Skin epidermis (tissue), 12 donors: ENCODE measurements around the gene ALG6.

Experiments
- H3K27ac ChIP-seq, 21 experiments: fragments of 200-600 bp; sonication (generic) in 11 of 21; one replicate each; pipeline ENCODE4 v1.5.0; 2020; ENCODE audit warnings: mild to moderate bottlenecking in 3 of 21, inconsistent platforms in 2 of 21, moderate library complexity in 2 of 21
- H3K4me3 ChIP-seq, 7 experiments: fragments of 200-600 bp; sonication (generic) in 2 of 7; one replicate each; pipeline ENCODE4 v1.5.0; 2020; ENCODE audit warnings: inconsistent platforms in 2 of 7, mild to moderate bottlenecking in 2 of 7, moderate library complexity in 1 of 7

Gene ALG6

GRCh38 chr1:63367215-63368103, at the start of gene ALG6:
TSS of gene ALG6 (plus strand) at chr1:63367627. CDS start at chr1:63370978, 3,351 bp downstream.
- peak within 1 kb of the TSS; percentile 72 to 93 (median 84) for H3K27ac ChIP-seq
- peak within 1 kb of the TSS; percentile 55 to 92 (median 88) for H3K4me3 ChIP-seq

DNA sequence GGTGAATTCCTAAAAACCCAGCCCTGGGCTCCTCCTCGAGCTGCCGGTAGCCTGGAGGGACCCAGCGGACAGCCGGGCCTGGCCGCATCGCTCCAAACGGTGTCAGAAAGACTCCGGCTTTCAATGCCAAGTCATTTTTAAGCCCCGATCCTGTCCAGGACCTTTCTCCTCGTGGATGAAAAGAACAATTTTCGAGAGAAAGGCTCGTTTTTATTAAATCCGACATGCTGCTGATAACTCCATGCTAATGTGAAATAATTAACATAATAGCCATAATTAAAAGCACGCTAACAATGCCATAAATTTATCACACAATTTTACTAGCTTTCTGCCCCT, 49.6 kb upstream of the ALG6 start:
- H3K27ac ChIP-seq, result no peak overlapping the region

DNA sequence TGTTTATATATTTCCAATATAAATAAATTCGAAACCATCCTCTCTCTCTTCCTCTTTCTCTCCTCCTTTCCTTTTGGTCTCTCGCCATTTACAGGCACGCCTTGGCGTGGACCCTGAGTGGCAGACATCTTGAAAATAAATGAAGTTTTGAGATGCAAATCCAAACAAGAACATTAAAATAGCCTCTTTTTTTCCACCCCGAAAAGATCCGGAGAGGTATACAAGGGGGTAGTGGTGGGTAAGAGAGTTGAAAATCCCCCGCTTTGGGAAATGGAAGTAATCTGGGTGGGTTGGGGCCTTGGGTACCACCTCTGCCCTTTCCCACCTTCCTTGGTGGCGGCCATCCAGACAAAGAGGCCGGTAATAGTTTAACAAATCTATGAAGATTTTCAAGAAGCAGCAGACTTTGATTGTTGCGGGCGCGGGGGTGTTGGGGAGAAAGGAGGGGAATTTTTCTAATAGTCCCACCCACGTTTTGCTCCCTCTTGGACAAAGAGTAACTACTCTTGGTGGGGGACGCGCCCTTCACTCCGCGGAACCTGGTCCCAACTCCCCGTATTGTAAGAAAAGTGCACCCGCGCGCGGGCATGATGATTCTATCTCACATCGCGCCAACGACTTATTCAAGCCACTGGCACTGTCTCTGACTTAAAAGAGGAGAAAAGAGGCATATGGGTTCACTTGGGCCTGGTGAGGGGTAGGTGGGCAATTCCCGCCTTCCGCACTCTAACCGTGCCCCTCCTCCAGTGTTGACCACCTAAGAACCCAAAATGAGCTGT, 49.0 kb upstream of the ALG6 start:
- no peak overlapping the region for H3K4me3 ChIP-seq

More for the DNA sequence above, 49.6 kb upstream of the ALG6 start:
- peak overlapping the region in 3 of 7 experiments; percentile 27 to 52 (median 41) for H3K4me3 ChIP-seq

DNA sequence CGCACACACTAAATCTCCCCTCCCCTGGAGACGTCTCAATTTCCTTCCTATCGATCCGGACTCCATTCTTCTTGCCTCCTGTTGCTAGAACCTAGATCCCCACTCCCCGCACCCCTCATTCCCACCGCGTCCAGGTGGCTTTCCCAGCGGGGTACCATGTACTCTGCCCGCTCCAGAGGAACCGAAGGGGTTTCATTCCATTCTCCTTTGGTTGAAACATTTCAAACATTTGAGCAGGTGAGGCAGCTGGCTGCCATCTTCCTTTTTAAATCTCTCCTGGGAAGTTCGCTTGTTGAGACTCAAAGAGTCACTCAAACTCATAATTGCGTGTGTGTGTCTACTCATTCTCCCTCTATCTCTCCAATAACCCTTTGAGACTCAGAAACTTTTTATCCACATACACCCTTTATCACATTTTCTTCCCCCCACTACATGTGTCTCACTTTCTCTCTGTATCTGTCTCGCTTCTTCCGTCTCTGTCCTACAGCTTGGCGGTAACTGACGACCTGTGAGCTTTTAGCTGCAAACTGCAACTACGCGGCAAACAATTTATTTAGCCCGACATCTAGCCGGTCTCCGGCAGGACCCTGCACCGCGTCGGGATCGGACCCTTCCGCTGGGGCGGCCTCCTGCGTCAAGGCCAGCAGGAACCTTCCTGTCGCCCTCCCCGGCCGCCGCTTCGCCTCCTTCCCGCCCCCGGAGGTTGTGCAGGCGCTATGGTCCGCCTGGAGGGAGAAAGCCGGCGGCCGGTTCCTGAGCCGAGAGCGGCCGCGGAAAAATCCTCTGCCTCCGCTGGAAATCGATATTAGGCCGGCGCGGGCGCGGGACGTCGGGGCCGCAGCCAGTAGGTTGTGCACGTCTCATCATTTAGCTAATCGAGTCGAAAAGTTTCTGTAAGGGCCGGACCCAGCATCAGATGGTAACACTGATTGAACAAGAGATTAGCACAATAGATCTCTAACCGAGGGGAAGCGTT, 48.1 kb upstream of the ALG6 start:
- H3K27ac ChIP-seq, result no peak overlapping the region
- no peak overlapping the region for H3K4me3 ChIP-seq

More for the DNA sequence above, 49.0 kb upstream of the ALG6 start:
- no peak overlapping the region for H3K27ac ChIP-seq

DNA sequence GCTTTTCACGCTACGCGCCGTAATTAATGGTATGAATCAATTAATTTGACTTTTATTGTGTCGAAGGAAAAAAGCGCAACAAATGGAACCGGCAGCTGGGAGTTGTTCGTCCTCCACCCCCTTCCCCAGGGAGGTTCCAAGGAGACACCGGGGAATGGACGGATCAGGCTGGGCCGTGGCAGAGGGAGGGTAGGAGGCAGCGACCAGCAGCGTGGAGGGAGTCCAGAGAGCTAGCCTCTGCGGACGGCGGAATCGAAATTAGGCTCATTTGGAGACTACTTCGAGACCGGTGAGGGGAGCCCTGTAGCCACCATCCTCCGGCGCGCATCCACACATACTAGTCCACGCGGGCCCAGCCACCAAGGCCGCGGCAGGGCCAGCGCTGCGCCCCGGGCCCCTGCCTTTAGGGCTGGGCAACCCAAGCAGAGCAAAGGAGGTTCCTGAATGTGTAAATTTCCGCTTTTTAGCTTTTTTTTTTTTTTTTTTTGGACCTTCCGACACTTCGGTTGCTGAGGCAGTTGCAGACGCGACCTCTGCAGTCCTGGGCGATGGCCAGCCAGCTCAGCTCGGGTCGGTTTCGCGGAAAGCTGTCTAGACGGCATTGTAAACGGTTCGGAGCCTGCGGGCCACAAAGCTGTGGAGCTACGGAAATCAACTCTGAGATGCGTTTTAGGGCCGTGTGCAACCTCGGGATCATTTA, 47.3 kb upstream of the ALG6 start:
- H3K4me3 ChIP-seq, result no peak overlapping the region
- H3K27ac ChIP-seq, result no peak overlapping the region

- Histone ChIP-seq H3K27ac (no peak overlapping the region), H3K4me3 (peak overlapping the region in 1 of 7 experiments; percentile 42)
These were observed 46.2 kb upstream of the ALG6 start for GRCh38 chr1:63321066-63321784.

- Histone ChIP-seq H3K27ac (no peak overlapping the region), H3K4me3 (peak overlapping the region in 5 of 7 experiments; percentile 35 to 54 (median 42))
These were observed 45.7 kb upstream of the ALG6 start for GRCh38 chr1:63321785-63322113.

DNA sequence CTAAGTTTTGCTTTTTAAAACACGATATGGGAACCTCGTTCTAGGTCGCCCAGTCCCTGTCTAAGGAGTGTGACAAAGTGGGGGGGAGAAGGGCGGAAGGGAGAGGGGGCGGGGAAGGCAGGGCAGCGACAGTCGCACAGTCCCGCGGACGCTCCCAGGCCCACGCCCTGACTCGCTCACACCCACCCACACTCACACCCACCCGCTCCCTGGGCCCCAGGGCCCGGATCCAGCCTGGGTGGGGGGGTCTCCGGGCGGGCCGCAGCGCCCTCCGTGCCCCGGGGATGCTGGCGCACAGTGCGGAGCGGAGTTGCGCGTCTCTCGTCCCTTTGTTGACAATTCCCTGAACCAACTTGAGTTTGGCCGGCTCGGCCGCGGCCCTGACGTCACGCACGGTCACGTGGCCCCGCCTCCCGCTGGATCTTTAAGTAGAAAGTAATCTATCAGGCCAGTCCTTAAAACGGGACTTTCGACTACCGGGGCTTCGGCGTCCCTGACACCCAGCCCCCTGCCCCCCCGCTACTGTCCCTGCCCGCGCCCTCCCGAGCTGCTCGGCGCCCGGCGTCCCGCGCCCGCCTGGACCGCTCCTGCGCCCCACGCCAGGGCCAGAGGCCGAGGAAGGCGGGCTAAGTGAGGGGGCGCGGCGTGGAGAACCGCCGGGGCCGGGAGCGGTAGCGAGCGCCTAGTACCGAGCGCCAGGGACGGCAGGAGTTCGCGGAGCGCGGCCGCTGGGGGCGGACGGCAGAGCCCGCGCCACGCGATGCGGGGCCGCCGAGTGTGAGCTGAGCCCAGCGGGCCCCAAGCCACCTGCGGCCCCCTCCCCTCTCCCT, 45.1 kb upstream of the ALG6 start, which contains the start of gene FOXD3:
TSS of gene FOXD3 (plus strand) at position 454 of the 830 bp plus-strand sequence. CDS start 492 bp downstream, outside the sequence.
- H3K27ac ChIP-seq, result peak within 1 kb of the TSS in 4 of 21 experiments; percentile 2 to 17 (median 6)

GRCh38 chr1:63322944-63323864, 44.2 kb upstream of the ALG6 start:
- H3K27ac ChIP-seq, result peak overlapping the region in 3 of 21 experiments; percentile 2 to 17 (median 10)

More for the DNA sequence above, 45.1 kb upstream of the ALG6 start, which contains the start of gene FOXD3:
- H3K4me3 ChIP-seq, result peak within 1 kb of the TSS; percentile 33 to 54 (median 42)

GRCh38 chr1:63323865-63324778, 43.3 kb upstream of the ALG6 start:
- Histone ChIP-seq H3K4me3 (peak overlapping the region; percentile 13 to 54 (median 42)), H3K27ac (no peak overlapping the region)

More at GRCh38 chr1:63322944-63323864, 44.2 kb upstream of the ALG6 start:
- H3K4me3 ChIP-seq, result peak overlapping the region; percentile 33 to 54 (median 42)

- no peak overlapping the region for H3K27ac ChIP-seq
- H3K4me3 ChIP-seq, result no peak overlapping the region
These were observed 42.7 kb upstream of the ALG6 start for GRCh38 chr1:63324779-63325119.

- Histone ChIP-seq H3K4me3 (no peak overlapping the region), H3K27ac (no peak overlapping the region)
These were observed 42.0 kb upstream of the ALG6 start for GRCh38 chr1:63325279-63325985.

DNA sequence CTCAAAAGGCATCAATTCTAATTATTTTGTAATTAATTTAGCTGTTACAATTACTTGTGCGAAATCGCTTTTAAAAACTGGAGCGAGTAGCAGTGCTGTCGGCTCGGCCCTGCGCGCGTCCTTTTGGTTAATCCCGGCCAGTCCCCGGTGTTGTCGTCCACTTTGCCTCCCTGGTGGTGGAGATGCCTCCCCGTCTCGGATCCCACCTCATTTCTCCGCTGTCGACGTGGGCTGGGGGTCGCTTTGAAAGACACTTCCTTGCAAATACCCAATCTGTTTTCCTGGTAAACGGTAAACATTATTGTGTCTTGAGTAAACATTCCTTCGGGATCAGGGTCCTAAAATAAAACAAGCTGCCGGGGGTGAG, 41.3 kb upstream of the ALG6 start:
- Histone ChIP-seq H3K4me3 (no peak overlapping the region), H3K27ac (no peak overlapping the region)

DNA sequence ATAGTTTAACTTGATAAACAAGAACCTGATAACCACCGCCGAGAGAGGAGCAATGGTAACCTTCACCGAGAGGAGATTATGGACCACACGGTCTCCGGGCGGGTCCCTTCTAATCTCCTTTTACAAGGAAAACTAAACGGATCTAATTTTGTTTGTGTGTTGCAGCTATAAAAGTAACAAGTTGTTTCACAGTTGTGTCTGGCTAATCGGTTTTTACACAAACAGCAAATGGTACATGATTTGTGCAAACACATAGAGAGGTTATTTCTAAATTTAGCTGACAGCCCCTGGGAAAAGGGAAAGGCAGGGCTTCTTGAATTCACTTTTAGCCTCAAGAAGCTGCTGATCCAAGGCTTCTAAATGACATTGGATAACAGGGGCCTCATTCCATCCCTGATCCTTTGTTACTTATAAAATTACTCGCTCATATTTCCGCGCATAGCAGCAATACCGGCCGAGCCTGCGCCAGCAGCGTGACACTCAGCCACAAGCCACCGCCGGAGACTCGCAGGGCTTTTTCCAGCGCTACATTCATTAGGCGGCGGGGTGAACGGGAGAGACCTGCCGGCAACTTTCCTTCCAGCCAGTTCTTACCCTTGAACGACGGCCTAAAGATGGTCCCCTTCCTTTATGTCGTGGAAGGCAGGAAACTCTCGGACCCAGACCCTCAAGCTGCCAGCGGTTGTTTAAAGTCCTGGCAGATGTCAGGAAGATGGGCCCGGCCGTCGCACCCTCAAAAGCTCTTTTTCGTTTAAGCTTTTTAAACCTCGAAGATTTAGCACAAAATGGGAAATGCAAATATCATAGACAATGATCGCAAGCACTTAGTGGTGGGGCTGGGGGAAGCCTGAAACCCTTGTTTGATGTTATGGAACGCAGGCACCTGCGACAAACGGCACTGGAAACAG, 40.7 kb upstream of the ALG6 start:
- Histone ChIP-seq H3K27ac (no peak overlapping the region), H3K4me3 (no peak overlapping the region)
